T-helper 22 cell (primary cell): Measurements from ENCODE around the gene N4BP2L2.

Source experiments
- DNase-seq: peaks from one replicate; pipeline ENCODE4 v3.0.0-alpha.2; 2020; ENCODE audit warnings: low read depth

N4BP2L2 gene

GRCh38 chr13:32530841-32531253, 7.7 kb downstream of the N4BP2L2 start:
- no peak for DNase-seq

GRCh38 chr13:32528358-32528757, 10.2 kb downstream of the N4BP2L2 start:
- DNase-seq = no peak

- no peak for DNase-seq
Measured at GRCh38 chr13:32527151-32527550, 11.4 kb downstream of the N4BP2L2 start.

- DNase-seq = no peak
Measured at GRCh38 chr13:32525766-32526165, 12.8 kb downstream of the N4BP2L2 start.

- no peak for DNase-seq
Measured at GRCh38 chr13:32515246-32515645, 23.3 kb downstream of the N4BP2L2 start.

GRCh38 chr13:32511482-32511881, 27.1 kb downstream of the N4BP2L2 start:
- no peak for DNase-seq

- DNase-seq = no peak
Measured at GRCh38 chr13:32504876-32505275, 33.7 kb downstream of the N4BP2L2 start.

- no peak for DNase-seq
Measured at GRCh38 chr13:32504263-32504662, 34.3 kb downstream of the N4BP2L2 start.

- no peak for DNase-seq
Measured at GRCh38 chr13:32503727-32504126, 34.9 kb downstream of the N4BP2L2 start.

GRCh38 chr13:32501064-32501463, 37.5 kb downstream of the N4BP2L2 start:
- no peak for DNase-seq

- DNase-seq = no peak
Measured at GRCh38 chr13:32499538-32500210, 38.9 kb downstream of the N4BP2L2 start.

- DNase-seq = no peak
Measured at GRCh38 chr13:32497589-32497988, 41.0 kb downstream of the N4BP2L2 start.

- no peak for DNase-seq
Measured at GRCh38 chr13:32496599-32497160, 41.9 kb downstream of the N4BP2L2 start.

- DNase-seq = no peak
Measured at GRCh38 chr13:32495841-32496240, 42.8 kb downstream of the N4BP2L2 start.

GRCh38 chr13:32495429-32495828, 43.2 kb downstream of the N4BP2L2 start:
- no peak for DNase-seq

GRCh38 chr13:32491028-32491427, 47.6 kb downstream of the N4BP2L2 start:
- no peak for DNase-seq

- no peak for DNase-seq
Measured at GRCh38 chr13:32476892-32477291, 61.7 kb downstream of the N4BP2L2 start.

- DNase-seq = no peak
Measured at GRCh38 chr13:32476021-32476731, 62.4 kb downstream of the N4BP2L2 start.

GRCh38 chr13:32474999-32475792, 63.4 kb downstream of the N4BP2L2 start:
- no peak for DNase-seq

- DNase-seq = no peak
Measured at GRCh38 chr13:32473650-32474049, 64.9 kb downstream of the N4BP2L2 start.

- DNase-seq = no peak
Measured at GRCh38 chr13:32472194-32472621, 66.4 kb downstream of the N4BP2L2 start.

GRCh38 chr13:32471187-32471922, 67.2 kb downstream of the N4BP2L2 start:
- DNase-seq = no peak
